Inflammatory macrophage (primary cell): ENCODE measurements around the gene NREP.
A peak's percentile ranks its signal among the peaks of the same experiment; 100 is the strongest.

Experiments used
- DNase-seq, 2 donors: peaks; one replicate each; pipeline ENCODE4 v3.0.0-alpha.2; 2020 to 2022

Gene NREP

DNA sequence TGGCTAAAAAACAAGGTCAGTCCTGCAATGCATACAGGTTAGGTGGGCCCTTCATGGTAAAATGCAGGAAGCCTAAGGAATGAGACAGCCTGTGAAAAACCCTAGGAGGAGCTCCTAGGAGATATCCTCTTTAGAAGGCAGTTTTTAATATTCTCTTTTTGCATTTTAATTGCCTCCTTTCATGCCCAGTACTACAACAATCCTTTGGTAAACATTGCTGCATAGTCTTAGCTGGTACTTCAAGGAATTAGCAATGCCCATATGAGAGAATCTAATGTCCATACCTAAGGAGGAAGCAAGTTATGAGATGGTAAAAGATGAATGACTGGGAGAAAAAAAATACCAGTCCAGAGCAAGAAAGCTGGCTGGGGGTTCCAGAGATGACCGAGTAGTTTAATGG, 61.0 kb downstream of the NREP start:
- no peak for DNase-seq

- peak in 1 of 2 donors; percentile 29 for DNase-seq
Observed at GRCh38 chr5:111694133-111694532, 62.9 kb downstream of the NREP start.

DNA sequence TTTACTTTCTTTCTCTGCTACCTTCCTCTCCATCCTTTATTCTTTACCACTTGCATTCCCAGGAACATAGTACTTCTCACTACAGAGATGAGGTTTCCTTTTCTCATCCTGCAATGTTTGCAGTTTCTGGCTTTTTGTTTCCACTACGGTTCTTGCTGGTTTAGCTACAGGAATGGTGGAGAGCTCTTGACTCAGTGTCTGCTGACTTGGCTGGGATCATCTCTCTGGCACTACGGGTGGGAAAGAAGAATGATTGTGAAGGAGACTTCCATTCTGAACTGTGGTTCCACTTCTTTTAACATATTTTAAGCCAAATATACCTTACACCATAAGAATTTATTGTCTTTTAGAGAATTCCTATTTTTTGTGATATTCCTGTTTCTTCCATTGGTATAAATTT, 65.1 kb downstream of the NREP start:
- DNase-seq, result no peak

- DNase-seq, result no peak
Observed at GRCh38 chr5:111691508-111691907, 65.5 kb downstream of the NREP start.

- no peak for DNase-seq
Observed at GRCh38 chr5:111689357-111689935, 67.5 kb downstream of the NREP start.

- no peak for DNase-seq
Observed at GRCh38 chr5:111685969-111686368, 71.0 kb downstream of the NREP start.

DNA sequence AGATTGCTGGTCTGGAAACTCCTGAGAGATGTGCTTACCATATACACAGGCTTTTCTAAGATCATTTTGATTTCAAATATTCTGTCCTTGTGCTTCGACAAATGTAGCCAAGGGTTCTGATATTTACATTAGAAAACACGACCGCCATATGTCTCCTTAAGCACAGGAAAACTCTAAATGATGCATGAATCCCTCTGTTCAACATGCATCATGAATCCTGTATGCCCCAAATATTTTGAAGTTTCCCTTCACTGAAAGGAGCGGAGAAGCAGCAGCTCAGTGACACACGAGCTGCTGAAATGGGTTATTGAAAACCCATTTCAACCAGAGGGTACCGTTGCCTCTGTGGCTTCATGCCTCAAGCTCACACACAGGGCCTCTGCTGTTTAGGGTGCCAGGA, 74.4 kb downstream of the NREP start:
- DNase-seq, result no peak

GRCh38 chr5:111682121-111682520, 74.9 kb downstream of the NREP start:
- DNase-seq, result no peak

GRCh38 chr5:111681414-111682120, 75.4 kb downstream of the NREP start:
- no peak for DNase-seq

DNA sequence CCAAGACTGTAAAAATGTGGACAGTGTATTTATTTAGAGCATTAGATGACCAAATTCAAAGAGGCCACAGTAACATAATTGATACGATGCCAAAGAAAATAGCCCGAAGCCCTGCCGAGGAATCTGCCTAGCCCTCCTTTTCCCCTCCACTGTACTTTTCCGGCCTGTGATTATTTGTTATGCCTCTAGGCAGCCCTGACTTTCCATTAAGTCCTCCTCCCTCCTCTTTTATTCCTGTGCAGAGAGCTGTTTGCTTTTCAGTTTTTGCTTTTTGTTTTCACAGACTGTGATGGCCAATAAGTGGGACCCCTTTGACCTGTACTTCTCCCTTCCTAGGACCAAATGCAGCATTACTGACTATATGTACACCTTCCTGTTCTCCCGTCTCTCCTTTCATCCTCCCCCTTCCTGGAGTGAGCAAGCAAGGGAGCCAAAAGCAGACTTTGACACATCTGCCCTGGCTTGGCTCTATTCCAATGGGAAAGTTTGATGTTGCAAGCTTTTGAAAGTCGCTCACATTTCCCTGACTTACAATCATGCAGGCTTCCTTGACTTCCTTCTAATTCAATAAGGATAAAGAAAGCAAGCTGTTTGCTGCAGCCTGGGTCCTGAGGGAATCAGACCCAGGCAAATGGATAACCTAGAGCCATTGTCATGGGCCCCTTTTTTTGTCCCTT, 76.1 kb downstream of the NREP start:
- peak in 1 of 2 donors; percentile 3 for DNase-seq

DNA sequence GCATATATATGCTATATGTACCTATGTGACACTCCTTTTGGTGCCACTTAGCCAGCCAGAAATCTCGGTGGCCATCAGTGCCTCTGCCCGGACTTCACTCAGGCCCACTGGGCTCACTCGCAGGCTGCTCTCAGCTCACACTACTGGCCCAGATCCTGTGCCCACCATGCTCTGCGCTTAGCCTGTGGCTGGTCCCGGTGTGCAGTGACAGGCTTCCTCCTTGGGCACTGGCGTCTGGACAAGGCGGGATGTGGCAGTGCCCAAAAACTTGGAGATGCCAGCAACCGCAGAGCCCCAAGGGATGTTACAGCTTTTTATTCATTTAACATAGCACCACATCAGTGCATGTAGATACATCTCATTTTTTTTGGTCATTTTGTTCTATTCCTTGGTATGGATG, 77.4 kb downstream of the NREP start:
- no peak for DNase-seq
